ENCODE measurements around the gene C17orf50.

C17orf50 gene

GRCh38 chr17:35726127-35726952 lies 34.3 kb upstream of the C17orf50 start:
- TF ChIP-seq POLR2A (IDR thresholded peaks at IDR 0.05; ENCODE audit: low read depth, low read length), result no peak
- FAIRE-seq (no peak), DNase-seq (ENCODE audit: insufficient read length) (no peak)

GRCh38 chr17:35726953-35727460 lies 33.7 kb upstream of the C17orf50 start:
- FAIRE-seq (no peak), DNase-seq (ENCODE audit: insufficient read length) (no peak)
- no peak for TF ChIP-seq TAF1 (IDR thresholded peaks at IDR 0.05; ENCODE audit: borderline replicate concordance, low read depth, low read length)
- no peak for TF ChIP-seq POLR2AphosphoS5 (IDR thresholded peaks at IDR 0.05; ENCODE audit: low read depth, low read length)
- TF ChIP-seq POLR2A (IDR thresholded peaks at IDR 0.05; ENCODE audit: low read depth, low read length), result no peak

- FAIRE-seq (no peak), DNase-seq (ENCODE audit: insufficient read length) (no peak)
- TF ChIP-seq POLR2A (IDR thresholded peaks at IDR 0.05; ENCODE audit: low read depth, low read length) (no peak), POLR2AphosphoS5 (IDR thresholded peaks at IDR 0.05; ENCODE audit: low read depth, low read length) (no peak), TAF1 (IDR thresholded peaks at IDR 0.05; ENCODE audit: borderline replicate concordance, low read depth, low read length) (no peak)
These were observed 33.1 kb upstream of the C17orf50 start for GRCh38 chr17:35727635-35728034.

- DNase-seq (ENCODE audit: insufficient read length) (no peak), FAIRE-seq (no peak)
- TF ChIP-seq TAF1 (IDR thresholded peaks at IDR 0.05; ENCODE audit: borderline replicate concordance, low read depth, low read length), result no peak
- no peak for TF ChIP-seq POLR2A (IDR thresholded peaks at IDR 0.05; ENCODE audit: low read depth, low read length)
- no peak for TF ChIP-seq POLR2AphosphoS5 (IDR thresholded peaks at IDR 0.05; ENCODE audit: low read depth, low read length)
These were observed 32.1 kb upstream of the C17orf50 start for GRCh38 chr17:35728551-35728950.

GRCh38 chr17:35729405-35729833 lies 31.3 kb upstream of the C17orf50 start:
- TF ChIP-seq TAF1 (IDR thresholded peaks at IDR 0.05; ENCODE audit: borderline replicate concordance, low read depth, low read length), result no peak
- no peak for TF ChIP-seq POLR2A (IDR thresholded peaks at IDR 0.05; ENCODE audit: low read depth, low read length)
- TF ChIP-seq POLR2AphosphoS5 (IDR thresholded peaks at IDR 0.05; ENCODE audit: low read depth, low read length), result no peak
- FAIRE-seq, result no peak

GRCh38 chr17:35730400-35731005 lies 30.2 kb upstream of the C17orf50 start:
- DNase-seq (ENCODE audit: insufficient read length), result no peak
- no peak for TF ChIP-seq POLR2AphosphoS5 (IDR thresholded peaks at IDR 0.05; ENCODE audit: low read depth, low read length)
- no peak for TF ChIP-seq TAF1 (IDR thresholded peaks at IDR 0.05; ENCODE audit: borderline replicate concordance, low read depth, low read length)
- TF ChIP-seq POLR2A (IDR thresholded peaks at IDR 0.05; ENCODE audit: low read depth, low read length), result no peak
- no peak for FAIRE-seq

More at GRCh38 chr17:35729405-35729833, 31.3 kb upstream of the C17orf50 start:
- DNase-seq (ENCODE audit: insufficient read length), result no peak

GRCh38 chr17:35731239-35731916 lies 29.3 kb upstream of the C17orf50 start, which contains the start of gene RASL10B:
Gene RASL10B (plus strand): TSS chr17:35731639. CDS start chr17:35735185, 3,546 bp downstream.
- TF ChIP-seq TAF1 (IDR thresholded peaks at IDR 0.05; ENCODE audit: borderline replicate concordance, low read depth, low read length) (no peak), POLR2A (IDR thresholded peaks at IDR 0.05; ENCODE audit: low read depth, low read length) (no peak), POLR2AphosphoS5 (IDR thresholded peaks at IDR 0.05; ENCODE audit: low read depth, low read length) (no peak)
- FAIRE-seq (no peak), DNase-seq (ENCODE audit: insufficient read length) (no peak)

GRCh38 chr17:35731917-35732805 lies 28.5 kb upstream of the C17orf50 start:
- TF ChIP-seq POLR2AphosphoS5 (IDR thresholded peaks at IDR 0.05; ENCODE audit: low read depth, low read length) (no peak), TAF1 (IDR thresholded peaks at IDR 0.05; ENCODE audit: borderline replicate concordance, low read depth, low read length) (no peak), POLR2A (IDR thresholded peaks at IDR 0.05; ENCODE audit: low read depth, low read length) (no peak)
- no peak for FAIRE-seq
- no peak for DNase-seq (ENCODE audit: insufficient read length)

- TF ChIP-seq TAF1 (IDR thresholded peaks at IDR 0.05; ENCODE audit: borderline replicate concordance, low read depth, low read length) (no peak), POLR2A (IDR thresholded peaks at IDR 0.05; ENCODE audit: low read depth, low read length) (no peak), POLR2AphosphoS5 (IDR thresholded peaks at IDR 0.05; ENCODE audit: low read depth, low read length) (no peak)
- DNase-seq (ENCODE audit: insufficient read length) (no peak), FAIRE-seq (no peak)
These were observed 27.9 kb upstream of the C17orf50 start for GRCh38 chr17:35732806-35733136.

GRCh38 chr17:35733366-35733765 lies 27.3 kb upstream of the C17orf50 start:
- FAIRE-seq (no peak), DNase-seq (ENCODE audit: insufficient read length) (no peak)
- TF ChIP-seq POLR2A (IDR thresholded peaks at IDR 0.05; ENCODE audit: low read depth, low read length) (no peak), POLR2AphosphoS5 (IDR thresholded peaks at IDR 0.05; ENCODE audit: low read depth, low read length) (no peak), TAF1 (IDR thresholded peaks at IDR 0.05; ENCODE audit: borderline replicate concordance, low read depth, low read length) (no peak)

- FAIRE-seq, result no peak
- DNase-seq (ENCODE audit: insufficient read length), result no peak
- TF ChIP-seq POLR2A (IDR thresholded peaks at IDR 0.05; ENCODE audit: low read depth, low read length) (no peak), TAF1 (IDR thresholded peaks at IDR 0.05; ENCODE audit: borderline replicate concordance, low read depth, low read length) (no peak), POLR2AphosphoS5 (IDR thresholded peaks at IDR 0.05; ENCODE audit: low read depth, low read length) (no peak)
These were observed 26.3 kb upstream of the C17orf50 start for GRCh38 chr17:35734396-35734795.
